G401.6 (cell line): ENCODE data around the gene RIIAD1.
"Not testable (repeated sequence)": the region's sequence is repeated elsewhere in the genome, so short reads cannot be mapped to it uniquely, and the experiment has no call there.

Source experiments
- FAIRE-seq: peaks from 2 replicates; lab custom pipeline; 2012; peaks lifted over from hg19 to GRCh38; lab: Jason Lieb, UNC

The RIIAD1 gene

GRCh38 chr1:151720974-151721787, at the start of gene RIIAD1:
Gene RIIAD1, plus strand, starts transcription at chr1:151721522. Its CDS starts 15 bp downstream, at chr1:151721537.
- FAIRE-seq, result no peak

GRCh38 chr1:151673407-151673806, 47.9 kb upstream of the RIIAD1 start:
- FAIRE-seq, result no peak

GRCh38 chr1:151680391-151680790, 40.9 kb upstream of the RIIAD1 start:
- no peak for FAIRE-seq

- FAIRE-seq, result no peak
These were observed 40.5 kb upstream of the RIIAD1 start for GRCh38 chr1:151680826-151681225.

GRCh38 chr1:151681923-151682322, 39.4 kb upstream of the RIIAD1 start:
- FAIRE-seq, result no peak

GRCh38 chr1:151682901-151683300, 38.4 kb upstream of the RIIAD1 start:
- not testable (repeated sequence) for FAIRE-seq

- FAIRE-seq, result no peak
These were observed 37.2 kb upstream of the RIIAD1 start for GRCh38 chr1:151684128-151684527.

- no peak for FAIRE-seq
These were observed 34.8 kb upstream of the RIIAD1 start for GRCh38 chr1:151686561-151686960.

- no peak for FAIRE-seq
These were observed 31.8 kb upstream of the RIIAD1 start for GRCh38 chr1:151689494-151689893.

GRCh38 chr1:151692226-151692625, 29.1 kb upstream of the RIIAD1 start:
- no peak for FAIRE-seq

- FAIRE-seq, result peak; percentile 30
These were observed 28.2 kb upstream of the RIIAD1 start for GRCh38 chr1:151693057-151693651.

GRCh38 chr1:151701515-151701914, 19.8 kb upstream of the RIIAD1 start:
- no peak for FAIRE-seq

- no peak for FAIRE-seq
These were observed 18.4 kb upstream of the RIIAD1 start for GRCh38 chr1:151702936-151703335.

GRCh38 chr1:151703813-151704212, 17.5 kb upstream of the RIIAD1 start:
- no peak for FAIRE-seq

GRCh38 chr1:151704246-151704645, 17.1 kb upstream of the RIIAD1 start:
- FAIRE-seq, result no peak

GRCh38 chr1:151705146-151705545, 16.2 kb upstream of the RIIAD1 start:
- FAIRE-seq, result no peak

GRCh38 chr1:151705753-151706463, 15.4 kb upstream of the RIIAD1 start:
- FAIRE-seq, result no peak

- no peak for FAIRE-seq
These were observed 14.6 kb upstream of the RIIAD1 start for GRCh38 chr1:151706464-151707415.

GRCh38 chr1:151707541-151708065, 13.7 kb upstream of the RIIAD1 start:
- FAIRE-seq, result no peak

- FAIRE-seq, result no peak
These were observed 12.4 kb upstream of the RIIAD1 start for GRCh38 chr1:151708891-151709290.

- no peak for FAIRE-seq
These were observed 11.0 kb upstream of the RIIAD1 start for GRCh38 chr1:151710187-151710840.
